MCF 10A (cell line): ENCODE measurements around the gene AGBL4. TPM values are rescaled to one million over a fixed set of nuclear protein-coding genes. Genes with fewer than 3 reads are reported as not detected.

ENCODE experiments used
- BruUV-seq: library from RNA; stranded (reverse); fragments of 400-500 nt; replicated peaks from 2 replicates; lab custom pipeline; 2021; lab: Mats Ljungman, UMichigan
- CTCF ChIA-PET: fragments of 300-600 bp; sonication (Branson Sonifier 250); formaldehyde crosslinking; extraction: SDS; loops from one replicate; lab custom pipeline; 2021; ENCODE audit warnings: antibody characterized with exemption, inconsistent platforms; lab: Yijun Ruan, JAX
- POLR2A ChIA-PET: fragments of 300-600, 350-650 bp; sonication (Branson Sonifier 250); formaldehyde crosslinking; extraction: SDS; loops from one replicate; lab custom pipeline; 2020; ENCODE audit warnings: antibody characterized with exemption, inconsistent platforms; lab: Yijun Ruan, JAX
- DNase-seq: peaks from one replicate; pipeline ENCODE4 v3.0.0-alpha.2; 2018; ENCODE audit not compliant: unreplicated experiment
- H3K27ac Mint-ChIP-seq: one replicate; pipeline ENCODE4 v1.8.0; 2022; ENCODE audit warnings: mild to moderate bottlenecking, low read depth, mixed read lengths; ENCODE audit not compliant: unreplicated experiment
- H3K27me3 Mint-ChIP-seq: one replicate; pipeline ENCODE4 v1.8.0; 2022; ENCODE audit warnings: mixed read lengths; ENCODE audit not compliant: insufficient read depth, unreplicated experiment
- H3K36me3 Mint-ChIP-seq: one replicate; pipeline ENCODE4 v1.8.0; 2022; ENCODE audit warnings: mild to moderate bottlenecking, moderate library complexity, mixed read lengths; ENCODE audit not compliant: insufficient read depth, unreplicated experiment
- H3K4me1 Mint-ChIP-seq: one replicate; pipeline ENCODE4 v1.8.0; 2022; ENCODE audit warnings: mixed read lengths; ENCODE audit not compliant: insufficient read depth, unreplicated experiment
- H3K4me3 Mint-ChIP-seq: one replicate; pipeline ENCODE4 v1.8.0; 2022; ENCODE audit warnings: mild to moderate bottlenecking, moderate library complexity, mixed read lengths; ENCODE audit not compliant: unreplicated experiment
- H3K9me3 Mint-ChIP-seq: one replicate; pipeline ENCODE4 v1.8.0; 2022; ENCODE audit warnings: mixed read lengths; ENCODE audit not compliant: unreplicated experiment
- CTCF ChIP-seq: fragments of 200-600 bp; IDR thresholded peaks from one replicate; pipeline ENCODE4 v1.8.0; 2022; ENCODE audit warnings: antibody characterized with exemption, mild to moderate bottlenecking; ENCODE audit not compliant: unreplicated experiment
- intact Hi-C: fragments of 100-400 bp; cut with micrococcal nuclease; formaldehyde crosslinking; loops from 2 replicates; pipeline ENCODE4 v1.14.1; 2022
- total RNA-seq: library from RNA; stranded (reverse); gene quantifications from 2 replicates; pipeline ENCODE4 v1.2.3, GENCODE V29; 2022

Gene AGBL4
- total RNA-seq, 1 experiment from 2014 or later, result not detected

GRCh38 chr1:49208712-49209111 lies 815.0 kb downstream of the AGBL4 start:
- TF ChIP-seq CTCF, result no peak
- CTCF ChIA-PET, result no interaction called here
- Mint-ChIP-seq H3K27ac (no peak overlapping the region), H3K27me3 (no peaks in the 10 kb centered on the region), H3K4me1 (no peaks in the 10 kb centered on the region), H3K36me3 (no peaks in the 10 kb centered on the region), H3K9me3 (peaks cover 12% of the 10 kb centered on the region), H3K4me3 (no peak overlapping the region)
- no TSS peak for BruUV-seq
- no peak for DNase-seq
- intact Hi-C loops, result no loop called here
- POLR2A ChIA-PET, result no interaction called here

GRCh38 chr1:49204720-49205119 lies 819.0 kb downstream of the AGBL4 start:
- intact Hi-C loops, result no loop called here
- H3K9me3 Mint-ChIP-seq, result peaks cover 20% of the 10 kb centered on the region
- POLR2A ChIA-PET, result no interaction called here
- no peaks in the 10 kb centered on the region for H3K4me1 Mint-ChIP-seq
- BruUV-seq, result no TSS peak
- no peak overlapping the region for H3K4me3 Mint-ChIP-seq
- no peak overlapping the region for H3K27ac Mint-ChIP-seq
- CTCF ChIA-PET, result no interaction called here
- H3K27me3 Mint-ChIP-seq, result no peaks in the 10 kb centered on the region
- H3K36me3 Mint-ChIP-seq, result peaks cover 7% of the 10 kb centered on the region
- no peak for DNase-seq
- TF ChIP-seq CTCF, result no peak

GRCh38 chr1:49200738-49201137 lies 823.0 kb downstream of the AGBL4 start:
- CTCF ChIA-PET, result interaction anchor here (0.6 to 0.7 kb wide), 3 partner anchors 20 to 1634 kb away, joined by 3 to 4 read pairs (median 4); no protein-coding TSS in a partner anchor
- DNase-seq, result no peak
- peaks cover 7% of the 10 kb centered on the region for H3K36me3 Mint-ChIP-seq
- no peak overlapping the region for H3K27ac Mint-ChIP-seq
- no peaks in the 10 kb centered on the region for H3K27me3 Mint-ChIP-seq
- intact Hi-C loops, result no loop called here
- no TSS peak for BruUV-seq
- H3K4me1 Mint-ChIP-seq, result no peaks in the 10 kb centered on the region
- H3K9me3 Mint-ChIP-seq, result peaks cover 8% of the 10 kb centered on the region
- POLR2A ChIA-PET, result no interaction called here
- no peak for TF ChIP-seq CTCF
- H3K4me3 Mint-ChIP-seq, result no peak overlapping the region

GRCh38 chr1:49199564-49199963 lies 824.2 kb downstream of the AGBL4 start:
- POLR2A ChIA-PET, result no interaction called here
- no peak for DNase-seq
- no peak for TF ChIP-seq CTCF
- Mint-ChIP-seq H3K27ac (no peak overlapping the region), H3K27me3 (no peaks in the 10 kb centered on the region), H3K4me3 (no peak overlapping the region), H3K36me3 (peaks cover 7% of the 10 kb centered on the region), H3K9me3 (peaks cover 8% of the 10 kb centered on the region), H3K4me1 (no peaks in the 10 kb centered on the region)
- CTCF ChIA-PET, result no interaction called here
- intact Hi-C loops, result no loop called here
- BruUV-seq, result no TSS peak
